H54 (cell line): Measurements from ENCODE around the gene LAMC1.

ENCODE experiments used
- DNase-seq: peaks from one replicate; pipeline ENCODE4 v3.0.0; 2011; ENCODE audit warnings: low spot score, mixed read lengths; ENCODE audit not compliant: insufficient read length
- FAIRE-seq: peaks from 3 replicates; lab custom pipeline; 2011; peaks lifted over from hg19 to GRCh38; lab: Jason Lieb, UNC
- POLR2A ChIP-seq: IDR thresholded peaks from 2 replicates; pipeline ENCODE4 v1.6.1; 2011; ENCODE audit warnings: low read depth, mild to moderate bottlenecking, low read length

Gene LAMC1

DNA sequence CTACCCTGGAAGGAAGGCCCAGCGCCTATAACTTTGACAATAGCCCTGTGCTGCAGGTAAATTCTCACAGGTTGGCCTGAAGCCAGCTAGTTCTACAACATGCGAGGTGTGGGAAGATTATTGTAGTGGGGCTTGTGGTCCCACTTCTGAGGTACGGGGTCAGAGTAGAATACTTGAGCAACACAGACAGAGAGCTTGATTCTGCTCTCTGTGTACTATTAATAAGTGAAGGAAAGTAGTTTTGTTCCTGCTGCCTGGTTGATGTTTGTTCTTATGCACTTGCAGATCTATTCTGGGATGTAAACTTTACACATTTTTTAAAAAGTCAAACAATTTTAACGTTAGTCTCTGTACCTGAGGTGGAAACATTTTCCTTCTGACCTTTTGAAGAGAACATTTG is 80.4 kb downstream of the LAMC1 start:
- no peak for FAIRE-seq
- TF ChIP-seq POLR2A = no peak
- DNase-seq = no peak

DNA sequence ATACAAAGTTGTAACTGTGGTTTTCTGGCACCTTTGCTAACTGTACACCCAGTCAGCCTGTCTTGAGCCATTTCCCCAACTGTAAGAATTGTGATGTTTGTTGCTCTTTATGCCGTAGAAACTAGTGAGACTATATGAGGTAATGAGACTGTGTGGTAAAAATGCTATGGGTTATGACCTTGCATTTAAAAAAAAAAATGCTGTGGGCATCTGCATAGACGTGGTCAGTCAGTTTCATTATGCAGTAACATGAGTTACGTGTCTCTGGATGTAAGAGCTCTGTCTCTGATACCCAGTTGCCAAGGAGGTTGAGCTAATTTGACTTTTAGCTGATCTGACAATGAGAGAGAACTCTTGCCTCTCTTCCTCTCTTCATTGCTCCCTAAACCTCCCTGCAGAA is 82.2 kb downstream of the LAMC1 start:
- DNase-seq = no peak

DNA sequence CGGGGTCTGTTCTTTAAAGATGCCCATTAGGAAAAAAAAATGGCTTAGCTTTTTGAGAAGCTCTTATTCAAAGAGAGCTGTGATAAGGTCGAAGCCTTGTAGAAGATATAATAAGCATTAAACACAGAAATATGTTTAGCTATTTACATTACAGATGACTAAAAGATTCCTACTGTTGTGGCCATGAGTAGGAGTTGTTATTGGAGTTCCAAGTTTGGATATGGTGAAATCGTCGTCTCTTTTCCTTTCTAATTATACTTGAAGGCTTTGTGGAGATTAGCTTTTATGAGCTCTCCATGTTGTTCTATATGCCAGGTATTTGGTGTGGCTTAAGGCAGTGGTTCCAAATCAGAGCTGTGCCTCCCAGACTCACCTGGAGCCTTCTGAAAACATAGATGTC is 82.9 kb downstream of the LAMC1 start:
- no peak for DNase-seq
- FAIRE-seq = no peak
- TF ChIP-seq POLR2A = no peak

More for the DNA sequence above, 82.2 kb downstream of the LAMC1 start:
- no peak for TF ChIP-seq POLR2A
- FAIRE-seq = no peak

DNA sequence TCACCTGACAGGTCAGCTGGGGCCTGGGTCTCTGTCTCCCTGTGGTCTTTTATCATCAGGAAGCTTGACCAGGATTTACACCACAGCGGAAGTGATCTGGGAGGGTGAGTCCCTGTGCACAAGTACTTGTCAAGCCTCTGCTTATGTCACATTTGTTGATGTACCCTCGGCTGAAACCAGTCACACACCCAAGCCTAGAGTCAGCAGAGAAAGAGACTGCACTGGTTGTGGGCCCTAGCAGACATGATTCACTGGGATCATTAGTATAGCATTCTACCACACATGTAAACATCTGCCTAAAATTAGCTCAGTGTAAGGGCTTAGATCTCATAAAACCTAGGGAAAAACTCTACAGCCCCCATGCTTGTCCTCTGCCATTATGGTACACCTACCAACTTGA is 83.5 kb downstream of the LAMC1 start:
- FAIRE-seq (no peak), DNase-seq (no peak)
- no peak for TF ChIP-seq POLR2A

DNA sequence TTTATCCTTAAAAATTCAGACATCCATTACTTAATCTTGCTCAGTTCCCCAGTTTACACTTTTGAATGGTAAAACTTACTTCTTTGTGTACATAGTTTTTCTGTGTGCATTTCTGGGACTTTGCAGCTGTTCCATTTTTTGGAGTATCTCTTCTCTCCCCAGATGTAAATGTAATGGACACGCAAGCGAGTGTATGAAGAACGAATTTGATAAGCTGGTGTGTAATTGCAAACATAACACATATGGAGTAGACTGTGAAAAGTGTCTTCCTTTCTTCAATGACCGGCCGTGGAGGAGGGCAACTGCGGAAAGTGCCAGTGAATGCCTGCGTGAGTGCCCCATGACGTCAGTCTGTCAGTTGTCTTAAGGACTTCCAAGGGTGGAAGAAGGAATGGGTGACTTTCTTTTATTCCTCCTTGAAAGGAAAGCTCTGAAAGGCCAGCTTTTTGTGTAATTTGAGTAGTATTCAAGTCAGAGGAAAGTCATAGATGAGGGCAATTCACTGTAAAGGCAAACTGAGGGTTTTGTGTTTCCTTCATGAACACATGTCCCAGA is 87.2 kb downstream of the LAMC1 start:
- no peak for TF ChIP-seq POLR2A
- FAIRE-seq (no peak), DNase-seq (no peak)

DNA sequence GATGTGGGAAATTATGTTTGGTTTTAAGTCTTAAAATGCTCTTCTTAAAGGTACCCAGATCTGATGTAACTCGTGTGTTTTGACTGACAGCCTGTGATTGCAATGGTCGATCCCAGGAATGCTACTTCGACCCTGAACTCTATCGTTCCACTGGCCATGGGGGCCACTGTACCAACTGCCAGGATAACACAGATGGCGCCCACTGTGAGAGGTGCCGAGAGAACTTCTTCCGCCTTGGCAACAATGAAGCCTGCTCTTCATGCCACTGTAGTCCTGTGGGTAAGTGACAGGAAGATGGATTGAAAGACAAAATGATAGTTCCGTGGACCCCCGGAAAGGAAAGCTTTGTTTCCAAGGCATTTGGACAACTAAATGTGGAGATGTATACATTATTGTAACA is 91.2 kb downstream of the LAMC1 start:
- FAIRE-seq = no peak
- TF ChIP-seq POLR2A = no peak
- DNase-seq = no peak

DNA sequence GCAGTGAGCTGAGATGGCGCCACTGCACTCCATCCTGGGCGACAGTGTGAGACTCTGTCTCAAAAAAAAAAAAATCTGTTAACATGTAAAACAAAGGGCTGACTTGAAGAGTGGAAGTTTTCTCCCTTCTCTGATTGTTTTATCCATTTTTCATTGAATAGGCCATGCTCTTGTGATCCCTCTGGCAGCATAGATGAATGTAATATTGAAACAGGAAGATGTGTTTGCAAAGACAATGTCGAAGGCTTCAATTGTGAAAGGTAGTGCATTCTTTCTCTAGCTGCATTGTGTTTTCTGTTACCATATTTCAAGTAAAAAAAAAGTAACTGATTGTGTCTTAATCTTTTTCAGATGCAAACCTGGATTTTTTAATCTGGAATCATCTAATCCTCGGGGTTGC is 93.2 kb downstream of the LAMC1 start:
- no peak for TF ChIP-seq POLR2A
- FAIRE-seq = no peak

DNA sequence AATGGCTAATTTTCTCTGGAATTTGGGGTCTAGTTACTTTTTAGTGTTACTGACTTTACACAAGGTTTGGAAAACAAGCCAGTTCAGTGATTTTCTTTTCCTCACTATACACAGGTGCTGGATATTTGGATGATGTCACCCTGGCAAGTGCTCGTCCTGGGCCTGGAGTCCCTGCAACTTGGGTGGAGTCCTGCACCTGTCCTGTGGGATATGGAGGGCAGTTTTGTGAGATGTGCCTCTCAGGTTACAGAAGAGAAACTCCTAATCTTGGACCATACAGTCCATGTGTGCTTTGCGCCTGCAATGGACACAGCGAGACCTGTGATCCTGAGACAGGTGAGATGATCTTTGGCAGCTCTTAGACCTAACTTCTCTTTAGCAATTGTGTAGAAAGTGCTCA is 98.4 kb downstream of the LAMC1 start:
- FAIRE-seq (no peak), DNase-seq (no peak)
- TF ChIP-seq POLR2A = no peak

More for the DNA sequence above, 93.2 kb downstream of the LAMC1 start:
- DNase-seq = no peak

DNA sequence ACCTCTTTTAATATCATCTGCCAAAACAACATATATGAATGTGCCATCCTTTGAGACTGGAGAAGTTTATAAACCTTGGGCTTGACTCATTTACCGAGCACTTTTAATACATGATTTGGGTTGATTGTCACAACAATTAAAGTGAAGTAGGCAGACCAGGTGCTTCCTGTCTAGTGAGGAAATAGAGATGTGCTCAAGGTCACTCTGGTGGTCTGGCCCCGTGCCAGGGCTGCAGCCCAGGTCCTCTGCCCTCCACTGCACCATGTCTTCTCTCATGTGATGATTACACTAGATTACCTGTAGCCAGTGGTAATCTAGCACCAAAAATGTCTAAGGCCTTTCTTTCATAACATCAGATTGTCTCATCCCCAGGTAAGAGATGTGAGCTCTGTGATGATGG is 101.0 kb downstream of the LAMC1 start:
- no peak for TF ChIP-seq POLR2A
- DNase-seq (no peak), FAIRE-seq (no peak)

DNA sequence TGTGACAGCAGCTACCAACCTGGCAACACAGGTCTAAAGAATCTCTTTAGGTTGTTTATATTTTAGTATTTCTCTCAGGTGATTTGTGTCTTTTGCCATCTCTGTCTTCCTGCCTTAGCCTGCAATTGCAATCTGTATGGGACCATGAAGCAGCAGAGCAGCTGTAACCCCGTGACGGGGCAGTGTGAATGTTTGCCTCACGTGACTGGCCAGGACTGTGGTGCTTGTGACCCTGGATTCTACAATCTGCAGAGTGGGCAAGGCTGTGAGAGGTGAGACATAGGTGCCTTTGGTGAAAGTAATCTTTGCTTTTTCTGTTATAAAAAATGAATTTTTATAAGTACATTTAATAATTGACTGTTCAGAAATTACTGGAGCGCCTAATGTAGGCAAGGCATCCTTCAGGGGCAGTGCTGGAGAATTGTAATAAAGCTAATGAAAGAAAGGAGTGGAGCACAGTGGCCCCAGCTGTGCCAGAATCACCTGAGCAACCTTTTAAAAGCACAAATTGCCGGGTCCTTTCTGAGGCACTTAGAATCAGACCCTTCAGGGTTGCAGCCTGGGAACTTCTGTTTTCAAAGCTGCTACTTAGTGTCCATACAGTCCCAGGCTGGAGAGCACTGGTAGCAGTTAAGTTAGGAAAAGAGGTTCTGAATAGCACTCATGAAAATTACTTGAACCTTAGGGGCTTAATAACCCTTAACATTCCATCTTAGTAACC is 102.2 kb downstream of the LAMC1 start:
- TF ChIP-seq POLR2A = no peak
- no peak for DNase-seq
- no peak for FAIRE-seq

DNA sequence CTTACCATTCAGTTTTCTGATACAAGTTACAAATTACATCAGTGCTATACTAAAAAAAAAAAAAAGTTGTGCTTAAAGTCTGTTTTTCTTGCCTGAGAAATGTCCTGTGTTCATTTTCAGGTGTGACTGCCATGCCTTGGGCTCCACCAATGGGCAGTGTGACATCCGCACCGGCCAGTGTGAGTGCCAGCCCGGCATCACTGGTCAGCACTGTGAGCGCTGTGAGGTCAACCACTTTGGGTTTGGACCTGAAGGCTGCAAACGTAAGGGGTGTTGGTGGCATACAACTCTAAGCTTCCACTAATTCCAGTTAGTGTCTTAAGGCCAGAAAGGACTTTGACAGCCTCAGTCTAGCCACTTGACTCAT is 102.8 kb downstream of the LAMC1 start:
- FAIRE-seq = no peak
- no peak for TF ChIP-seq POLR2A

DNA sequence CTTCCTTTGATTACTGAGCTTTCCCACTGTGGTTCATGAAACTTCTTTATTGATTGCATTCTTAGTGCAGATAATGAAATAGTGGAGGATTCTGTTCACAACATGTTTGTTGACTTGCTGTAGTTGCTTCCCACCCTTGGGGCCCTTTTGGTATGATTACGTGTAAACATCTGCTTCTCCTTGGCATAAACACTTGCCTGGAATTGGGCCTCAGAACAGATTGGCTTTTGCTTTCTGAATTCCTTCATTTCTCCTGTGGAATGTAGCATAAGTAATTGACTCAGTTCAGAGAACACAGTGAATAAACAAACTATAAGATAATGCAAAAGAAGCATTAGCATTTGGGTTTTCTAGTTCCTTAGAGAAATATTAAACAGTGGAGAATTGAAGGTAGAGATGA is 103.3 kb downstream of the LAMC1 start:
- FAIRE-seq = no peak
- no peak for DNase-seq
- TF ChIP-seq POLR2A = no peak

More for the DNA sequence above, 102.8 kb downstream of the LAMC1 start:
- DNase-seq = no peak

DNA sequence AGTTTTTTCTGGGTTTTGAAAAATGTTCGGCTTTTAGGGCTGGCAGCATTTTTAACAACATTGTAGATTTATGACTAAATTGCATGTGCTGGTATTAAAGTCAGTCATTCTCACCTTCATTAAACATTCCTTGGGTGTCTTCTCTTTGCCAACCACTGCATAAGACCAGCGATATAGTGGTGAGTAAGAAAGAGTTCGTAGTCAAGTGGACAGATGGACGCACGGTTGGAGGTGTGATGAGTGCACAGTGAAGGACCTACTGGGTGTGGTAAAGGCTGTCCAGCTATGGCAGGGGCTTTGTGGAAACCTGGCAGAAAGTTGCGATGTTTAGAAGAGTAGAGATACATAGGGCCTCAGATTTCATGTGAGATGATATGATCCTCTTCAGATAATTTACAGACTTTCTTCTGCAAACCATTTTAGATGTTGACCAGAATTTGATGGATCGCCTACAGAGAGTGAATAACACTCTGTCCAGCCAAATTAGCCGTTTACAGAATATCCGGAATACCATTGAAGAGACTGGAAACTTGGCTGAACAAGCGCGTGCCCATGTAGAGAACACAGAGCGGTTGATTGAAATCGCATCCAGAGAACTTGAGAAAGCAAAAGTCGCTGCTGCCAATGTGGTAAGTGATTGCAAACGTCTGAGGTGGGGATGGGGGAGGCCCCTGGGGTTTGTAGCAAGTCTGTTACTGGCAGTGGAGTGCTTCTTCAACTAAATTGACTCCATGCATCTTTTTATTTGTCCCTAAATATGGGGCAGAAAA is 106.9 kb downstream of the LAMC1 start:
- no peak for TF ChIP-seq POLR2A
- FAIRE-seq = no peak
- DNase-seq = no peak

DNA sequence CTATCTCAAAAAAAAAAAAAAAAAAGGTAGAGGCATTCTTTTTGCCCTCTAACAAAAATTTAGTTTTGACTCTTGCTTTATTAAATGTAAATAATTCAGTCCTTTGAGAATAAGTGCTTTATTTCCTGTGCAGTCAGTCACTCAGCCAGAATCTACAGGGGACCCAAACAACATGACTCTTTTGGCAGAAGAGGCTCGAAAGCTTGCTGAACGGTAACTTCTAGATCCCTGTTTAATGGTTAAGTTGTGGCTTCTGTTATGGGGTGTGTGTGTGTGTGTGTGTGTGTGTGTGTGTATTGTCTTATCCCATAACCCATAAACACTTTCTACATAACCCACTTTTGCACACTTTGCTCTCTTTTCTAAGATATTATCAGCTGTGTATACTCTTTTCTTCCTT is 107.9 kb downstream of the LAMC1 start:
- no peak for TF ChIP-seq POLR2A

More for the DNA sequence above, 107.9 kb downstream of the LAMC1 start:
- DNase-seq (no peak), FAIRE-seq (no peak)
